Measurements from ENCODE around the gene ZFAND3.
"Not testable (repeated sequence)": the region's sequence is repeated elsewhere in the genome, so short reads cannot be mapped to it uniquely, and the experiment has no call there.

ZFAND3 gene

DNA sequence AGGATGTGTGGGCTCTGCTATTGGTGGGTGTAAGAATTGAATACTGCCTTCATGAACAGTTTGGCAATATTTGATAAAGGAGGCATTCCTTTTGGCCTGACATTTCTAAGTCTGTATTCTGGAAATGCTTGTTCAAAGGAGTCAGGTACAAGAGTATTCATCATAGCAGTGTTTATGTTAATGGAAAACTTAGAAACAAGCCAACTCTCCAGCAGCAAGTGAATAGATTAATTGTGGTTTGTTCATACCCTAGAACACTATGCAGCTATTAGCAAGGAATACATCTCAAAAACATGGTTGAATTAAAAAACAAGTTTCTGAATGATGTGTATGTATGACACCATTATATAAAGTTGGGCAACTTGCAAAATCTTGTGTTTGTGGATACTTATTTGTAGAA lies 195.8 kb downstream of the ZFAND3 start:
- DNase-seq: no peak

DNA sequence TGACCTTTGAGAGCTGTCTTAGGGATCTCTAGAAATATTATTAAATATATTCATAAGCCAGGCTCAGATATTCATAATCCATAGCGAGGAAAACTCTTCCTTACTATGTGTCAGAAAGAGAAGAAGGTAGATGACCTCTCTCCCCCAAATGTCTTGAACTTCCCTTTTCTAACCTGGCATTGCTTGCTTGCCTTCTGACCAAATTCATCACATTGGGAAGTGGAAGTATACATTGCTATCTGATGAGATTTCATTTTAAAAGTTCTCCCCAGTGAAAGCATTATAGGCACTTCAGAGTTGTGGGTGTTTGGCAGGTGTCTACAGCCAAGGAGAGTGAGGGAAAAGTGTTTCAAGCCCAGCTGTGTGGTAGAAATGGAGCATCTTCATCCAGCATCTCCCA lies 197.3 kb downstream of the ZFAND3 start:
- no peak for DNase-seq

DNA sequence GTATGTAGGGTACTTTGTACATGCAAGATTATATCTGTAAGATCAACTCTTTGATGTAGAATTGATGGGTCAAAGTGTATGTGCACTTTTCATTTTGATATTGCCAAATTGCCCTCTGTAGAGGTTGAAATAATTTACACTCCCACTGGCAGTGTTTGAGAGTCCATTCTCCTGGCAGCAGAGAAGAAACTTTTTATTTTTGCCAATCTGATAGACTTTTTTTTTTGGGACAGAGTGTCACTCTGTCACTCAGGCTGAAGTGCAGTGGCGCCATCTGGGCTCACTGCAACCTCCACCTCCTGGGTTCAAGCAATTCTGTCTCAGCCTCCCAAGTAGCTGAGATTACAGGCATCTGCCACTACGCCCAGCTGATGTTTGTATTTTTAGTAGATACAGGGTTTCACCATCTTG lies 199.2 kb downstream of the ZFAND3 start:
- DNase-seq: no peak

DNA sequence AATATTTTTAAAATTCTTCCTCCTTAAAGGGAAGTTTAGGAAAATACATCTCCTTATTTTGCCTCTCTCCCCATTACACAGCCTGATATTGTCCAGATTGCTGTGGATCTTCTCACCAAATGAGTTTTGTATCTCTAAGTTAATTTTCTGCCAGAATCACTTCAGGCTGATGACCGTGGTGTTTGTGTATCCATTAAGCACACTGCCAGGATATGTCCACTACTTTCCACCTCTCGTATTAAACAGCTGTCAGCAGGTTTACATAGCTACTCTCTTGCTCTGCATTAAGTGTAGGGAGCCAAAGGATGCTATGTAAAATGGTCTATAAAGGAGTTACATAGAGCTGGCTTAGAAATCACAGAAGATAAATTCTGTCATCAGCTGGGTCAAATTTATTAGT lies 201.1 kb downstream of the ZFAND3 start:
- no peak for DNase-seq

DNA sequence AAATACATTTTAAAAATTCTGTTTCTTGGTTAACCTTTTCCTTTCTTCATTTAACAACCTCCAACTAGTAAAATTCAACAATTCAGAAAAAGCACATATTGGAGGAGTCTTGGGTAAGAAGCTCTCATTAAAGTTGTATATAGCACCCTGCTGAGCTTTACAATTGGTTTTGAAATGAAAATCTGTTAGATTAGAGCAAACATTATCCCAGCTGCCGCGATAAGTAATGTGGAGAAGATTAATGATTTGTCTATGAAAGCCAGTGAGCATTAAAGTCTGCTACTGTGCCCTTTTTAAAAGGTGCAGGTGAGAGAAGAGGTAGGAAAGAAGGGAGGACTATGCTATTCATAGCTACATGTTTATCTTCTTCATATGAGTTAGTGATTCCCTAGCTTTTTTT lies 201.5 kb downstream of the ZFAND3 start:
- no peak for DNase-seq

DNA sequence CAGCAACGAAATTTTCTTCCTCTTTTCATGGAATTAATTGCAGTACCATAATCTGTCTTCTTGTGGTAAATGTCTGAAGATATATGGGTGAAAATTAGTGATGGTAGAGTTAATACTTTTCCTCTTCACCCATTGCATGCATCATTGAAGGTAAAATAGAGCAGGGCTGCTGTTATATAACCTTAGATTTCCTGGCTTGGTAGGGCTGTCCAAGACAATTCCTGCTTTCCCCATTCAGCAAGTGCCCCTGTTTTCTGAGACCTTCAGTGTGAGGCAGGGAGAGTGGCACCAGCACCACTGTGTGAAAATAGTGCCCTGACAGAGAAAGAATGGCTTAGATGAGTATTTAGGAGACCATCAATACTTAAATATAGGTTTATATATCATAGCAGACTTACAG lies 202.0 kb downstream of the ZFAND3 start:
- no peak for DNase-seq

DNA sequence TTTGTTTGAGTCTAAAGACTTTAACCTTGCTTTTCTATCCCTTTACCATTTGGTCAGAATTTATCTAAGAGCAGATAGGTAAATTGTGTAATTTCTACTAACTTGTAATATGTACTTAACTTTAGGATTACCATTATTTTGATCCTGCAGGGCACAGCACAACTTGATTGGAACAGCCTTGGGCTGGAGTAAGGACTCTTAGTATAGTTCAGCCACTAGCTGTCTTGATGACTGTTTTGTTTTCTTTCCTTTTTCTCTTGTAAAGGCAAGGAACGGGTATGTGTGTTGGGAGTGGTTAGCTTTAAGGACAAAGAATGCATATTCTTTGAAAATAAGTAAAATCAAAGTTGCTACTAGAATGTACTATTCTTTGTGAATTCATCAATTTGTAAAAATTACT lies 203.2 kb downstream of the ZFAND3 start:
- DNase-seq: no peak

DNA sequence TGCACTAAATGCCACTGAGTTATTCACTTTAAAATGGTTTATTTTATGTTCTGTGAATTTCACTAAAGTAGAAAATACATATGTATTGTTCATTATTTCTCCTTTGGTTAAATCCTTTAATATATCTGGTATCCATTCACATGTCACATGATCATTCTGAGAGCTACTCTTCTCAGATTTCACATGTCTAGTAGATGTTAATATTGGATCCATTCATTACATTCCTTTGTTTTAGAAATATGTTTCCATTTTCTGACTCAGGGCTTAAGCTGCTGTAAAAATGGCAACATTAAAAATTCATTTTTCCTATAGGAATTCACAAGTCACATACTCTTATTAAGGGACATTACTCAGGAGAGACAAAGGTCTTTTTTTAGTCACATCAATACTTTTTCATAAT lies 205.4 kb downstream of the ZFAND3 start:
- no peak for DNase-seq

DNA sequence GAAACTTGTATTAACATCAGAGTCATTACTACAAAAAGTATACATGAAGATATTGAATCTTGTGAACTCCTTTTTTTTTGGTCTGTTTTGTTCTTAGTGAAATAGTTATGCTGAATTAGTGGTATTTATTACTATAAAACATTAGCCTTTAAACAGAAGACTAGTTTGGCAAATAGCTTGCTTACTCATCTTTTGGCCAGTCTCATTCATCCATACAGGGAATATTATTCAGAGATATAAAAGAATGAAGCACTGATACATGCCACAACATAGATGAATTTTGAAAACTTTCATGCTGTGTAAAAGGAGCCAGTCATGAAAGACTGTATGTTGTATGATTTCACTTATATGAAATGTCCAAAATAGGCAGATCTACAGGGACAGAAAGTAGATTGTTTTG lies 205.9 kb downstream of the ZFAND3 start:
- DNase-seq: no peak

DNA sequence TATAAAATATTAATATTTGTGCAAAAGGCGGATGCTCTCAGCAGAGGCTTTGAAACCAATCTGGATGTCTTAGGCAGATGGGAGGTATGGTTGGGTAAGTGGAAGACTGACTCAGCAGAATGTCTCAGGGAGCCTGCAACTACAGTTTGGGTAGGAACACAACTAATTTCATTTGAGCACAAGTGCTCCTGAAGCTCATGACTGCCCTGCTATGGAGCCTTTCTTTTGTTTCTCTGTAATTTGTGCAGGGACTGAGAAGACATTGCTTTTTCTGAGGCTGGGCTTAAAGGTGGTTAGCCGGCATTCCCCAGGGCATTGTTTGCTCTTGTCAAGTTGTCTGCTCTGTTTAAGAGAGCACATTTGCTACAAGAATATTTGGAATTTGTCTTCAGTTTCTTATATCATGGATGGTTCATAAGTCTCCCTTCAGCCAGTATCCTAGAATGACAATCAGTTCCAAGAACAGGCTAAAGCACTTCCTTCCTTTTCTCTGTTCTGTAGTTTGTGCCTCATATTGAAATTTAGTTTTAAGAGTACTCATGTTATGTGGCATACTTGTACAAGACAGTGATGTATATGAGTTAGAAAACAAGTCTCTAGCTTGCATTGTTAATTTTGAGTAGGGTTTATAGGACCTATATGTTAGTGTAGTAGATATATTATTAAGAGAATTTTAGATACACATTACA lies 208.3 kb downstream of the ZFAND3 start:
- no peak for DNase-seq

DNA sequence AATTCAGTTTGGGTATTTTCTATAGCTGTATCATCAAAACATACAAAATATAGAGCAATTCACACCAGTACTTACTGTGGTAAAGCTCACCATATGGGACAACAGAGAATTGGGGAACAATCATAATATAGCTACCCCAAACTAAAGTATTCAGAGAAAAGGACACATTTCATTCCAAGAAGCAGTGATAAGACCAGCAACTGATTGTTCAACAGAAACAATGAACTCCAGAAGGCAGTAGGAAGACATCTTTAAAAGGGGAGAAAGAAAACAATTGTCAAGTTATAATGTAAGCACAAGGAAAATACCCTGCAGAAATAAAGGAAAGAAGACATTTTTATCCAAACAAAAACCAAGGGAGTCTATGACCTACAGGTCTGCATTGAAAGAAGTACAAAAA lies 210.9 kb downstream of the ZFAND3 start:
- no peak for DNase-seq

DNA sequence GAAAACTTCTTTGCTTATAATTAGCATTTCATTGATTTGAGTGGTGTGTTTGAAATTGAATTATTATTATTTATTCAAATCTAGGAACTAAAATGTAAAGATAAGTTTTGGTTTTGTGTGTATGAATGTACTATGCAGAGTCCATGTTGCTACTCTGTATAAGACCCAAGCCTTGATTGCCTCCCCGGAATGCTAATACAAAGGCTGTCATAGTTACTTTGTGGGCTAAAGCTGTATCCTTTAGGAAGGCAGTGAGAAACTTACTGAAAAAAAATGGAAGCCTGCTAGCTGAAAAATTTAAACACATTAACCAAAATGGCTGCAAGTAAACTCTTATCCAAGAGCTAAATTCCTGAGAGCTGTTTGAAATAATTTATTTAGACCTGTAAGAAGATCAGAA lies 213.3 kb downstream of the ZFAND3 start:
- DNase-seq: no peak

DNA sequence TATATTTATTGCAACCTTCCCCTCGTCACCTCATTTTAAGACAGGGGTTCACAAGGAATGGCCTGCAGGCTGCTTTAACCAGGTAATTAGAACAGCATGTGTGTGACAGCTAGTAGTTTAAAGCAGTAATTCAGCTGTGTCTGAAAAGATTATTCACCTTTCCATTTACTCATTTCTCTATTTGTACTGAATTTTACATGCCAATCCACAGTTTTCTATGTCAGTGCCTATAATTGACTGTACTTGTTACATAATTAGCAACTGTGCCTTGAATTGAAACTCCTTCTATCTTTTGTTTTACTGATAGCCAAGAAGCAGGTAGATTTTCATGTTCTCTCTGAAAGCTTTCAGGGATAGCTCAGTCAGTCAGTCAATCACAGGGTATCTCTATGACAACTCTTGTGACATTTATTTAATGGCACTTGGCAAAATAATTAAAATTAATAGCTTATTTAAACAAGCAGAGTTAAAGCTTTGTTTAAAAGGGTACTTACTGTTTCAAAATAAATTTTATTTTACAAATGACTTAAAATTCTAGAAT lies 214.0 kb downstream of the ZFAND3 start:
- no peak for DNase-seq

DNA sequence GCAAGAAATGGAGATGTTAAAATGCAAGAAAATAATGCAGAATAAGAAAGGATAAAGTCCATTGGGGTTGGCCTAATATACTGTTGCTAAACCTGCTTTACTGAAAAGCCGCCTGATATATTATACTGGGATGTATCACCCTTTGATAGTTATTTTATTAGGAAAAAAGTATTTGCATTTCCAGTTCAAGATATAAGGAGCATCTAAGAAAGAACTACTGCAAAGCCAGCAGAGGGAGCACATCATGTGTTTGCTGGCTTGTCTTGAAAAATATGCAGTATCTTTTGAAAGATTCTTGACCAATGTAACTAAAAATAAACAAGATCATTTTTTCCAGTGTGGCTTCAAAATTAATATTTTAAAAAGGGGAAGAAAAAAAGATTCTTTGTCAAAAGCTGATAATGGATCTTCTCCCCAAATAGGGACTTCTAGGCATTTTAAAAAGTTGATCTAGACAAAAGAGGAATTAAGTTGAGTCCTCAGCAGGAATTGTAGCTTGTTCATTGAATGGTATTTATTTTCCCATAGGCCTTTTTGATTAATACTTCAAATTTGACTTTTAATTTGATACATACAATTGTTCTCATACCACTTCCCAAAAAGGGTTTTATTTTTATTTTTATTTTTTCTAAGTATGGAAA lies 214.9 kb downstream of the ZFAND3 start:
- DNase-seq: peak in 1 of 5 experiments; percentile 17

DNA sequence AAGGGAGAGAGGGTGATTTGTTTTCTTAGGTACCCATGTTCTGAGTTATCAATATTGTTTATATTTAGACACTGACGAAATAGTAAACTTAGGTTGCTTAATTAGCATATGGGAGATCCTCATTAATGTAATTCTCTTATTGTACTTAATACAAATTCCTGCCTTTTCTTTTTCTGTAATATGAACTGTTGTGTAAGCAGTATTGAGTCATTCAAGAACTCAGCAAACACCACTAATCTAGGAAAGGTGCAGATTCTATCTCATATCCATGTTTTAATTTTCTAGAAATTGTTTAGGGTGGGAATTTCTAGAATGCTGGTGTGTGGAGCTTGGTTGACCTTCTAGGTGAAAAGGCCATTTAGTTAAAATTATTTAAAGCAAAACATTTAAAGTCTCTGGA lies 216.0 kb downstream of the ZFAND3 start:
- no peak for DNase-seq

DNA sequence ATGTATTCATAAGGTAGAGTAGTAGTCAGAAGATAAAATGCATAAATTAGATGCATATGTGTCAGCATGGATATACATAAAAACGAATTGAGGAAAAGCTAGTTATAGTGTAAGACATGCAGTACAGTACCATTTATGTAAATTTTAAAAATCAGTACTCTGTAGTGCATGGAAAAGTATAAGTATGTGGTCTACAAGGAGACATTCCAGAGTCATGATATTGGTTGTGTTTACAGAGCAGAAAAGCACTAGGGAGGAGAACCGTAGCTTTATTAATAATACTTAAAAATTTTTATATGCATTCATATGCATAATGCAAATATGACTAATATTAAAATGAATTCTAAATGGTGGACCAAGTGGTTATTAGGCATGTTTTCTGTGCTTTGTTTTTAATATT lies 220.0 kb downstream of the ZFAND3 start:
- DNase-seq: no peak

DNA sequence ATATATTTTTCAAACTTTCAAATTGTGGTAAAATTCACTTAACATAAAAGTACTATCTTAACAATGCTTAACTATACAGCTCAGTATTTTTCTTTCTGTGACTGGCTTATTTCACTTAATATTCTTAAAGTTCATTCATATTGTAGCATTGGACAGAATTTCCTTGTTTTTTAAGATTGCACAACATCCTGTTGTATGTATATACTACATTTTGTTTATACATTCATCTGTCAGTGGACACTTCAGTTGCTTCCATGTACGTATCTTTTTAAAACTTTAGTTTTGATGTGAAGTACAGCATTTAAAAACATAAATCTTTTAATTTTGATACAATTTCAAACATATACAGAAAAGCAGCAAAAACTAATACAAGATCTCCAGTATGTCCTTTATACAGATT lies 220.7 kb downstream of the ZFAND3 start:
- no peak for DNase-seq

DNA sequence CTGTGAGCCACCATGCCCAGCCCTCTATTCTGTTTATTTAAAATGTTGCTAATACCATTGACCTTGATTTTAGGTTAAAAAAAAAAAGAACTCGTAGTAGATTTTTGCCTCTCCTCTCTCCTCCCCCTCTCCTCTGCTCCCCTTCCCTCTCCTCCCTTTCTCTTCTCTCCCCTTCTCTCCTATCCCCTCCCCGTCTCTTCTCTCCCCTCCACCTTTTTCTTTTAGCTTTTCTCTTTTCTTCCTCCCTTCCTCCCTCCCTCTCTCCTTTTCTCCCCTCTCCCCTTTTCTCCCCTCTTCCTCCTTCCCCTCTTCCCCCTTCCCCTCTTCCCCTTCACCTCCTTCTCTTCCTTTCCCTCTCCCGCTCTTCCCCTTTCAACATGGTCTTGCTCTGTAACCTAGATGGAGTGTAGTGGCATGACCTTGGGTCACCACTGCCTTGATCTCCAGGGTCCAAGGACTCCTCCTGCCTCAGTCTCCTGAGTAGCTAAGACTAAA lies 223.8 kb downstream of the ZFAND3 start:
- DNase-seq: no peak

DNA sequence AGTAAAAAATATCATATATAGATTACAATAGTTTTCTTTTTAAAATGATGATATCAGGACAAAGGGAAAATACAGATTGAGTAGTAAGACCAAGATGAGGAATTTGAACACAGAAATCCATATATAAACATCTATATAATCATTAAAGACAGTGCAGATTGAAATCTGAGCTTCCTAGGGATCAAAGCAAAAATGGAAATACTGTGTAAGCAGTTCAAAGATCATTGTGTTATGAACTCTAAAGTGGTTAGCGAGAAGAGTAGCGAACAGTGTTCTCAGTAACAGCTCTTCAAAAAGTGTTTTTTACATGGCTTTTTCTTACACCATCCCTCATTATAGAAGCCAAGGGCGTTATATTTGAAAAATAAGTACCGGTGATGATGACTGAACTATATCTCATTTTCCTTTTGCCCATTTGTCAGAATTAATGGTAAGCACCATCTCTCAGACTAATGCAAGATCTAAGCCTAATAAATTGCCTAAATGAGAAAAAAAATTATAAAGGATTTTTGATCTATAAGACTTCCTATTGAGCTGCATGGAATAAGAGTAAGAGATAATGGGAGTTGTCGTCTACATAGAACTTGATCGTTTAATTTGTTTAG lies 226.3 kb downstream of the ZFAND3 start:
- DNase-seq: no peak

DNA sequence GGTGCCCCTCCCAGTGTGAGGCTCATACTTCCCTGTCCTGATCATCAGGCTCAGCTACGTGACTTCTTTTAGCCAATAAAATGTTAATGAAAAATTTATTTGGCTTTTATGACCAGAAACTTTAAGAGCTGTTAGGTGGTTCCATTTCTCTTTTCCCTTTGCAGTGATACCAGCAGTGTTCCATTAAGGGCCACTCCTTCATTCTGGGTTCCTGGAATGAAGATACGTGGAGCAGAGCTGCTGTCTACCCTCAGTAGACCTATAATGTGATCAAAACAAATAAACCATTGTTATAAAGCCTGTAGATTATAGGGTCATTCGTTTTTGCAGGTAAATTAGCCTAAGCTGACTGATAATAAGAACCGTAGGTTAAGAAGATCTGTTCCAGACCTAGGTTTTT lies 228.0 kb downstream of the ZFAND3 start:
- no peak for DNase-seq

DNA sequence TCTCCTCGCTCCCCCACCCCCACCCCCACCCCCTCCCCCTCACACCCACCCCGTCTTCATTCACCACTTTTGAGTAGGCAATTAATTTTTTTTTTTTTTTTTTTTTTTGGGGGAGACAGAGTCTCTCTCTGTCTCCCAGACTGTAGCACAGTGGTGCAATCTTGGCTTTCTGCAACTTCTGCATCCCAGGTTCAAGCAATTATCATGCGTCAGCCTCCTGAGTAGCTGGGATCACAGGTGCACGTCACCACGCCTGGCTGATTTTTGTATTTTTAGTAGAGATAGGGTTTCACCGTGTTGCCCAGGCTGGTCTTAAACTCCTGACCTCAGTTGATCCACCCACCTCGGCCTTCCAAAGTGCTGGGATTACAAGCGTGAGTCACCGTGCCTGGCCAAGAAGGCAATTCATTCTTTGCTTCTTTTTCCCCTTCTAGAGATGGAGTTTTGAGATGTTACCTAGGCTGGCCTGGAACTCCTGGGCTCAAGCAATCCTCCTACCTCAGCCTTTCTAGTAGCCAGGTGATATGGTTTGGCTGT lies 230.4 kb downstream of the ZFAND3 start:
- not testable (repeated sequence) for DNase-seq

DNA sequence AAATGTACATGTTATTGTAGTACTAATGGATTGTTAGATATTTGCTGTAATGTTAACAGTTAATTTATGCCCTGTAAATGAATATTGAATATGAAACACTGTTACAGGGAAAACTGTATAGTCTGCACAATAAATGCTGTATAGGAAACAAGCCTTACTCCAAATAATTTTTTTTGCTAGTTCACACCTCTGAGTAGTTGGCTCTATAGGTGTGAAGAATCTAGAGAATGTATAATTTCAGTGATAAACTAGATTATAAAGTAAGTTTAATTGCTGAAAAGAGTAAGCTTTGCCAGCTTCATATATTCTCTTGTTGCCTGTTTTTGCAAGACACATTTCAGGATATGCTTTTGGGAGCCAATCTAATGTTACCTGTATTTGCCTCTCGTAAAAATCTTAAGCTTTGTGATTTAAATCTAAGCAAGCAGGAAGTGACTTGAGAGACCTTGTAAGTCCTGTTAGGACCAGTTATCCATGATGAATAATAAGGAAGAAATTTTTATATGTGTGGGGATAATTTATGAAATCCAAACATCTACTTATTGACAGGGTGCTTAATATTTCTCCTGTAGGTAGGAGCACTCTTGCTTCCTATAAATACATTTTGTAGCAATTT lies 232.4 kb downstream of the ZFAND3 start:
- DNase-seq: no peak

DNA sequence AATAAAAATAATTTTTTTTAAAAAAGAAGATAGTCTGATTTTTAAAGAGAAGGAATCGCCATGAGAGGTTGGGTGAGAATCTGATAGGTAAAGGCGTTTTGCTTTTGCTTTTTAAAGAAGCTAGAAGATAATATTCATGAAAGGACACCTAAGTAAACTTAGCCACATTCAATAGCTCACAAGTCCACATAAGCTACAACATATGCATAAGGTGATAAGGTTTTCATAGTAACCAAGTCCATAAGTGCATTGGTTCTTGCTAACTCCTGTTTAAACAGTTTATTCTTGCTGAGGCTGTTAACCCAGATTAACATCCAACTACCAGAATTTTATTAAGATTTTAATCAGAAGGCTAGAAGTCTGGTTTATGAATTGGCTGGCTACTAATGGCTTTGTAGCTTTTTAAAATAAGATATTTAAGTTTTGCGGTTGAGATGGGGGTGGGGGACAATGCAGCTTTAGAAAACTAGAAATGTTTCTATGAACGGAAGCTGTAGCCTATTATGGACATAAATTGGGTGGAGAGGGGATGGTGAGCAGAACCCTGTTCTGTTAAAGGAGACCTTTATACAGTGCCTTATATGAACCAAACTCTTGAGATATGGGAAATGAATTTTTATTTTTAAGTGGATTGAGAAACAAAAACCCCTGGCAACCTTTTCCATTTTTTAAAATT lies 235.1 kb downstream of the ZFAND3 start:
- no peak for DNase-seq
